Glutamatergic neuron (in vitro differentiated cells): ENCODE measurements around the gene RBM4. TPM values are rescaled to one million over a fixed set of nuclear protein-coding genes. Genes with fewer than 3 reads are reported as not detected.

Source experiments
- DNase-seq: peaks from one replicate; pipeline ENCODE4 v3.0.0; 2022
- H3K27ac Mint-ChIP-seq: one replicate; pipeline ENCODE4 v1.8.0; 2020; ENCODE audit warnings: mild to moderate bottlenecking, mixed read lengths, inconsistent platforms; ENCODE audit not compliant: unreplicated experiment
- H3K27me3 Mint-ChIP-seq: one replicate; pipeline ENCODE4 v1.8.0; 2020; ENCODE audit warnings: mild to moderate bottlenecking, moderate library complexity, mixed read lengths, inconsistent platforms; ENCODE audit not compliant: unreplicated experiment
- H3K36me3 Mint-ChIP-seq: one replicate; pipeline ENCODE4 v1.8.0; 2020; ENCODE audit warnings: mild to moderate bottlenecking, mixed read lengths, inconsistent platforms; ENCODE audit not compliant: unreplicated experiment
- H3K4me1 Mint-ChIP-seq: one replicate; pipeline ENCODE4 v1.8.0; 2020; ENCODE audit warnings: mild to moderate bottlenecking, low read depth, mixed read lengths, inconsistent platforms; ENCODE audit not compliant: unreplicated experiment
- H3K4me3 Mint-ChIP-seq: one replicate; pipeline ENCODE4 v1.8.0; 2020; ENCODE audit warnings: mild to moderate bottlenecking, mixed read lengths, inconsistent platforms; ENCODE audit not compliant: unreplicated experiment
- H3K9me3 Mint-ChIP-seq: one replicate; pipeline ENCODE4 v1.8.0; 2020; ENCODE audit warnings: mild to moderate bottlenecking, moderate library complexity, mixed read lengths, inconsistent platforms; ENCODE audit not compliant: unreplicated experiment
- CTCF ChIP-seq: fragments of 200-600 bp; sonication (generic); IDR thresholded peaks from one replicate; pipeline ENCODE4 v1.5.0; 2021; ENCODE audit not compliant: partially characterized antibody, unreplicated experiment
- total RNA-seq: library from RNA; stranded (reverse); fragmentation: NEBNext Ultra II Directional; extraction: Animal tissue kit (Norgen Biotek cat#: 25700); gene quantifications from one replicate; pipeline ENCODE4 v1.2.1, GENCODE V29; 2021; ENCODE audit not compliant: unreplicated experiment

Gene RBM4
- total RNA-seq, 1 donor from 2014 or later, result 244 TPM

GRCh38 chr11:66687831-66688281 lies 49.4 kb downstream of the RBM4 start:
- Mint-ChIP-seq H3K9me3 (peaks cover 20% of the 10 kb centered on the region), H3K27me3 (peaks cover 21% of the 10 kb centered on the region), H3K36me3 (peaks cover 7% of the 10 kb centered on the region), H3K4me3 (no peak overlapping the region), H3K27ac (peak overlapping the region; percentile 70), H3K4me1 (peaks cover 13% of the 10 kb centered on the region)
- DNase-seq, result no peak
- TF ChIP-seq CTCF, result no peak

- no peak for DNase-seq
- Mint-ChIP-seq H3K9me3 (peaks cover 13% of the 10 kb centered on the region), H3K4me3 (no peak overlapping the region), H3K27me3 (peaks cover 15% of the 10 kb centered on the region), H3K36me3 (peaks cover 7% of the 10 kb centered on the region), H3K4me1 (peaks cover 13% of the 10 kb centered on the region), H3K27ac (peak overlapping the region; percentile 68)
- no peak for TF ChIP-seq CTCF
Measured at GRCh38 chr11:66688561-66689534, 50.3 kb downstream of the RBM4 start.

- no peak for TF ChIP-seq CTCF
- Mint-ChIP-seq H3K27ac (peak overlapping the region; percentile 59), H3K36me3 (peaks cover 2% of the 10 kb centered on the region)
Measured at GRCh38 chr11:66689661-66690590, 51.4 kb downstream of the RBM4 start.

GRCh38 chr11:66691311-66691980 lies 52.9 kb downstream of the RBM4 start:
- no peak for TF ChIP-seq CTCF
- Mint-ChIP-seq H3K27me3 (peaks cover 13% of the 10 kb centered on the region), H3K9me3 (peaks cover 10% of the 10 kb centered on the region), H3K27ac (no peak overlapping the region), H3K36me3 (no peaks in the 10 kb centered on the region), H3K4me1 (peaks cover 5% of the 10 kb centered on the region), H3K4me3 (no peak overlapping the region)
- DNase-seq, result no peak

More at GRCh38 chr11:66689661-66690590, 51.4 kb downstream of the RBM4 start:
- Mint-ChIP-seq H3K4me1 (peaks cover 10% of the 10 kb centered on the region), H3K9me3 (peaks cover 14% of the 10 kb centered on the region), H3K4me3 (no peak overlapping the region), H3K27me3 (peaks cover 16% of the 10 kb centered on the region)
- DNase-seq, result no peak
